HG02943 (cell line): ENCODE results near the gene IL1RN.

ENCODE experiments used
- ATAC-seq: cut with Tn5 transposase; IDR thresholded peaks from one replicate; pipeline ENCODE4 v1.9.1; 2021; ENCODE audit warnings: mild to moderate bottlenecking, low read depth, moderate library complexity; ENCODE audit not compliant: unreplicated experiment

The IL1RN gene

GRCh38 chr2:113124984-113125855 lies 2.2 kb upstream of the IL1RN start:
- ATAC-seq: no peak

- ATAC-seq: no peak
Observed at GRCh38 chr2:113127646-113128570, 510 bp downstream of the IL1RN start.

GRCh38 chr2:113129519-113130078 lies 2.2 kb downstream of the IL1RN start:
- no peak for ATAC-seq

GRCh38 chr2:113131352-113132185 lies 4.2 kb downstream of the IL1RN start:
- ATAC-seq: no peak

GRCh38 chr2:113132414-113133021 lies 5.1 kb downstream of the IL1RN start:
- ATAC-seq: no peak

GRCh38 chr2:113133704-113134598 lies 6.6 kb downstream of the IL1RN start:
- no peak for ATAC-seq

DNA sequence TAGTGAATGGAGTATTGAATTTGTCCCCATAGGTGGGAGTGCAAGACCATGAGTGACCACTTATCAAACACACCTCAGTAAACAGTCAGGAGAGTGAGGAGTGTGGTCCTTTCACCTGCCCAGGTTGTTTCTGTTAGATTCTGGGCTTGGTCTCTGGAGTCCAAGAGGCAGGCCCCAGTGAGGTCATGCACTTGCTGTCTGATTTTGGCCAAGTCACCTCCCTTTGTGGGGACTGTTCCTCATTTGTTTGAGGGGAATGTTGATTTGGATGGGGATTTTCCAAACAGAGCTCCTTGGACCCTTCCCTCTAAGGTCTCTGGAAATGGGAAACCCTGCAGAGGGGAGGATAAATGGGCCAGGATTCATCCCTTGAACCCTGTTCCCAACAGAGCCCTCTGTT lies 7.3 kb downstream of the IL1RN start:
- no peak for ATAC-seq

- no peak for ATAC-seq
Observed at GRCh38 chr2:113135317-113135716, 7.9 kb downstream of the IL1RN start.

DNA sequence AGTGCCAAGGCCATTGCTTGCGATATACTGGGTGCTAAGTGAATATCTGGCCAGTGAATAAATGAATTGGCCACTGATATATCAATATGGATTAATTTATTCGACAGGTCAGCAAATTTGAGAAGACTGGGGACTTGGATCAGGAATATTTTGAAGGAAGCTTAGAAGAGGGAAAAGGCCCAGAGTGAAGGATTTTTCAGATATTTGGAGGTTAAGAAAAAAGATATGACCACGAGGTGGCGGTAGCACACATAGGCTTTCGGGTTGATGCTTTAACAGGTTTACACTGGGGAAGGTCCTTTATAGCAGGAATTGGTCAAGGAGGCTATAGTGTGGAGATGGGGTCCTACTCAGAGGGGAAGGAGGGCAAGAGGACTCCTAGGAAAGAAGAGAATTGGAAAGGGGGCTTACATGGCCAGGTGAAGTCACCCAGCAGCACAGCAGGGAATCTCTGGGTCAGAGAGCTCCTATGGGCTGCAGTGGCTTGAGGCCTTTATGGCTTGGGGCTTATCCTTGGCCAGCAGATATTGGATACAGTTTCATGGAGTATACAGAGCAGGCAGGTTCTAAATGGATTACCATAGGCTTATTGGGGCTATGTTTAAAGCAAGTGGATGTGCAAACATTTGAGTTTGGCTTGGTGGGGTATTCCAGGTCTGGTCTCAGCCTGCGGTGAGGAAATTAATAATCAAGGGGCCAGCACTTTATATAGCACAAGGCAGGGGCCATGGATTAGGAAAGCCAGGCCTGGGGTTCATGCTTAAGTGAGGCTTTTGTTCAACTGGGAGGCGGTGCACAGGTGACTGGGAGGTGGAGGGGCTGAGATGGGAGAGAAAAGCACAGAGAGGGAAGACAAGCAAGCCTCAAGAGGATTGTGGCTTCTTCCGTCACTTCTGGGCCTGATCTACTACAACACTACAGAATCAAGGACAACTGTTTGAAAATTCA lies 9.7 kb downstream of the IL1RN start:
- no peak for ATAC-seq

DNA sequence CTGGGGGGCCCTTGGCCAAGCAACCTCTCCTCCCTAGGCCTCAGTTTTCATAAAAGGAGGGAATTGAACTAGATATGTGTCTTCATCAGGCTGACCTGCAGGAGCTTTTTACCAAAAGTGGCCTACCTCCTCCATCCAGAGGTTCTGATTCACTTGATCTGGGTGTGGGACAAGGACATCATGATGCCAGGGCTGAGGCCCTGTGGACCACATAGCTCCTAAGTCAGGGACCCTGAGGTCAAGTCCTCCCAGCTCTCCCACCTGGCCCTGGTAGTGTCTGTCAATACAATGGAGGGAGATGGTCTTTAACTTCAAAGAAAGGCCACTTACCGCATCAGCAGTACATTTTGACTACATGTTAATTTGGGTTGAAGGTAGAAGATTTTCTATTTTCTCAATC lies 10.4 kb downstream of the IL1RN start:
- ATAC-seq: no peak

DNA sequence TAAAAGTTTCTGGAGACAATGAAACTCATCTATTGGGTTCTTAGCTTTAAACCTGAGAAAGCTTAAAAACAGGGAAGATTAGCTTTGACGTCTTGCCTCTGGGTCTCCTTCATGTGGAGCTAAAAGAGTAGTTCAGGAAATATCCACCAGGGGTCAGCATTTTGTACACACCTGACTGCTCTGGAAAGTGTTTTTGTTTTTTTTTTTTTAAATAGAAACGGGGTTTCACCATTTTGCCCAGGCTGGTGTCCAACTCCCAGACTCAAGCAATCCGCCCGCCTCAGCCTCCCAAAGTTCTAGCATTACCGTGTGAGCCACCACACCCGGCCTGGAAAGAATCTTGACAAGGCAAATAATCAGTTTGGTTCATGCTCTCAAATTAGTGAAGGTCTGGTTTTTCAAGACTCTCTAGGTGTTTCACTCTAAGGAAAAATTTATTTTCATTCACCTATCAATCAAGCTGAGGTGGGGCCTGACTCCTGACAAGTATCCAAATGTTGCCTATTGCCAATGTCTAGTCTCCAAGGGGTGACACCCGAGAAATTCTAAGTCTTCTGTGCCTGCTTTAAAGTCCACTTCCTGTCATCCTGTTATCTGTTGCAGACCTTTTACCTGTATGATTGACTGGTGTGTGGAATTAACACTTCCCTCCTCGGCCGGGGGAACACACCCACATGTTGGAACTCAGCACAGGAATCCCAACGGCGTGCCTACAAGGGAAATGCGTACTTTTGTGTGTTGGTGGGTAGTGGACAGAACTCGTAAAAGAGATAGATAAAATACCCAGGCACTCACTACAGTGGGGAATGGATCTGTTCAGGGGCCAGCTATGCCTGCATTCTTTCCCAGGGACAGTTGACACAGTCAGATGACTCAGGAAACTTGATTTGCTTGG lies 11.3 kb downstream of the IL1RN start:
- ATAC-seq: no peak

DNA sequence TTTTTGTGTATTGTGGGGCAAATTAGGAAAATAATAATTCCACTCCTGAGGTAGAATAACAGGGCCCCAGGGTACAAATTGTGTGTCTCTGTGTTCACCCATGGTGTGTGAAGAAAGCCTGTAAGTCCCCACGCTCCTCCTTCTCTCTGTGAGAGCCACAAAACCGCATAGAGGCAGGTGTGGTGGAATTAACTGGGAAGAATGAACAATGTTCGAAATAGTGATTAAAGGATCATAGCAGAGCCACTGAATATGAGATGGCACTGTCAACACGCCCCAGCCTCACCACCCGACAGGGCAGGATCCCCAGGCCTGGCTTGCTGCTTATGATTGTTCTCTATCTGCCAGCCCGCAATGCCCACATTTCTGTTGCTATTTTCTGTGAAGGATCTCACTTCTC lies 14.1 kb downstream of the IL1RN start:
- ATAC-seq: no peak

DNA sequence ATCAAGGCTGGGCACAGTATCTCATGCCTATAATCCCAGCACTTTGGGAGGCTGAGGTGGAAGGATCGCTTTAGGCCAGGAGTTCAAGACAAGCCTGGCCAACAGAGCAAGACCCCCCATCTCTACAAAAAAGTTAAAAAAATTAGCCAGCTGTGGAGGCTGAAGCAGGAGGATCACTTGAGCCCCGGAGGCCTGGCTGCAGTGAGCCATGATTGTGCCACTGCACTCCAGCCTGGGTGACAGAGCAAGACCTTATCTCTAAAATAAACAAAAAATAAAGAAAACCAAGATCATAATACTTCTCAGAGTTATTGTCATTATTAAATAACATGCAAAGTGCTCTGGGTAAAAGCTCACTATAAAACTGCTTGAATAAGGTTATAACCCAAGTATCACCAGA lies 14.9 kb downstream of the IL1RN start:
- ATAC-seq: no peak

DNA sequence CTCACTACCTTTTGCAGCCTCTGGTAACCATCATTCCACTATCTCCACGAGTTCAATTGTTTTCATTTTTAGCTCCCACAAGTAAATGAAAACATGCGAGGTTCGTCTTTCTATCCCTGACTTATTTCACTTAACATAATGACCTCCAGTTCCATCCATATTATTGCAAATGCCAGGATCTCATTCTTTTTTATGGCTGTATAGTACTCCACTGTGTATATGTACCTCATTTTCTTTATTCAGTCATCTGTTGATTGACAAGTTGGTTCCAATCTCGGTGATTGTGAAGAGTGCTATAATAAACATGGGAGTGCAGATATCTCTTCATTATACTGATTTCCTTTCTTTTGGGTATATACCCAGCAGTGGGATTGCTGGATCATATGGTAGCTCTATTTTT lies 16.9 kb downstream of the IL1RN start:
- no peak for ATAC-seq

DNA sequence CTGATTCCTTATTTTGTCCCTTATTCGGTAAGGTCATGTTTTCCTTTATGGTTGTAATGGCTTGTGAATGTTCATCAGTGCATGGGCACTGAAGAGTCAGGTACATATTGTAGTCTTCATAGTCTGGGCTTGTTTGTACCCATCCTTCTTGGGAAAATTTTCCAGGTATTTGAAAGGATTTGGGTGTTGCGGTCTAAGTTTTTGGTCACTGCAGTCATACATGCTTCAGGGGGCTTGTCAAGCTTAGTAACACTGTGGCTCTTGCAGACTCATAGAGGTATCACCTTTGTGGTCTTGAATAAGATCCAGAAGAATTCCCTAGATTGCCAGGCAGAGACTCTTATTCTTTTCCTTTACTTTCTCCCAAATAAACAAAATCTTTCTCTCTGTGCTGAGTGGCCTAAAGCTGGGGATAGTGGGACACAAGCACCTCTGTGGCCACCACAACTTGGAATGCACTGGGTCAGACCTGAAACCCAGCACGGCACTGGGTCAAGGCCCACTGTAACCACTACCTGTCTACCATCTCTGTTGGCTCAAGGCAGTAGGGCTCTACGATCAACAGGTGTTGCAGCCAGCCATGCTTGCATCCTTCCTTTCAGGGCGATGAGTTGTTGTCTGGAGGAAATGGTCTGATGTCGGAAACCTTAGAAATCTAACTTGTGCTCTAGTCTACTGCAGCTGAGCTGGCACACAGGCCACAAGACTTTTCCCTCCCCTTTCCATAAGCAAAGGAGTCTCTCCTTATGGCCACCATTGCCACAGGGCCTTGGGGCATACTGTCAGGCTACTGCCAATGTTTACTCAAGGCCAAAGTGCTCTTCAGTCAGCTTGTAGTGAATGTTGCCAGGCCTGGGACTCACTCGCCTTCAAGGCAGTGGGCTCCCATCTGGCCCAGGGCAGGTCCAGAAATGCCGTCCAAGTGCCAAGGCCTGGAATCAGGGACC lies 21.5 kb downstream of the IL1RN start:
- ATAC-seq: no peak
